ENCODE measurements around the gene FAM171A1. TPM values are rescaled to one million over a fixed set of nuclear protein-coding genes. Genes with fewer than 3 reads are reported as not detected.

FAM171A1 gene
- total RNA-seq, 1 experiment from 2014 or later = 19.2 TPM

- DNase-seq (ENCODE audit: low read depth, low spot score) = no peak
- CTCF ChIA-PET = no interaction called here
- intact Hi-C loops (cut with micrococcal nuclease; ENCODE audit: unreplicated experiment) = no loop called here
- in situ Hi-C loops (cut with HindIII; ENCODE audit: low pct_unique_long_range_greater_than_20kb, low sequenced_read_pairs) = no loop called here
- TF ChIP-seq POLR2AphosphoS5 (IDR thresholded peaks at IDR 0.05; ENCODE audit: low read depth, low read length) (no peak), SIN3A (IDR thresholded peaks at IDR 0.05; ENCODE audit: borderline replicate concordance, insufficient read depth, low read depth, low read length) (no peak), CTCF (IDR thresholded peaks at IDR 0.05) (no peak), REST (IDR thresholded peaks at IDR 0.05; ENCODE audit: insufficient read depth in 1 of 2, low read depth in 2 of 2, low read length in 1 of 2) (no peak), TCF7L2 (IDR thresholded peaks at IDR 0.05; ENCODE audit: low read depth, low read length) (no peak)
- no peaks in the 10 kb centered on the region for H3K36me3 ChIP-seq (ENCODE audit: control insufficient read depth, insufficient read depth, low read length)
- no peak overlapping the region for H3K4me3 ChIP-seq (ENCODE audit: low read depth in 2 of 2, low read length in 2 of 2)
- no TSS peak for BruUV-seq (replicated peaks)
- no peak for ATAC-seq
- H3K4me1 ChIP-seq (ENCODE audit: control insufficient read depth, insufficient read depth, low read length) = no peaks in the 10 kb centered on the region
- H3K27me3 ChIP-seq (ENCODE audit: control insufficient read depth, insufficient read depth, low read length) = no peaks in the 10 kb centered on the region
- POLR2A ChIA-PET = no interaction called here
- H3K27ac ChIP-seq (ENCODE audit: low read length) = no peak overlapping the region
- H3K9me3 ChIP-seq (ENCODE audit: control insufficient read depth, insufficient read depth, low read depth, low read length) = no peaks in the 10 kb centered on the region
These were observed 58.0 kb downstream of the FAM171A1 start for GRCh38 chr10:15313047-15313446.

DNA sequence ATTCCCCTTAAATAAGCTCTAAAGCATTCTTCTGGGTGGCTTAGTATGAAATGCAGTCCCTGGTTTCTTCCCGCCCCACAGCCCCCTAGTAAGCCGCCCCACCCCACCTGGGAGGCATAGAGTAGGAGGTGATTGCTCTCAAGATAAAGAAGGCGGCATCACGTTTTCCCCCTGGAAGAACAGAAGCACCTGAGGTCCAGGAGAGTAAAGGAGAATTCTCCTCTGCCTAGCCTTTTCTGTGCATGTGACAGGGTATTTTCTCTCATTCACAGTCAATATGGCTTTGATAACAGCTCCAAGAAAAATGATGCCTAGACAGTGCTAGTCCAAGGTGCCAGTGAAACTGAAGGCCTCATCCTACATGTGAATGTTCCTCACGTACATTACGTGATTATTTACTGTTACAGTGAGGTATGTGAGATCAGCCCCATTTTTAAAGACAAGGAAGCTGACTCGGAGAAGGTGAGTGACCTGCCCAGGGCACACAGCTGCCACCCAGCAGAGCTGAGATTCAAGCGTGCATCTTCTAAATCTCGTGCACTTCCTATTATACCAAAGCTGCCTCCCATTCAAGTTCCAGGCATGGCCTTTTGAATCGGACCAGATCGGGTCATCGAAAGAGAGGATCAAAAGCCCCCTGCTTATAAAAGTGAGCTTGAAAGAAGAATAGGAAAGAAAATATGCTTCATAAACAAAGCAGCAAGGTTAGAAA lies 59.4 kb downstream of the FAM171A1 start:
- no peaks in the 10 kb centered on the region for H3K4me1 ChIP-seq (ENCODE audit: control insufficient read depth, insufficient read depth, low read length)
- no peak for ATAC-seq
- intact Hi-C loops (cut with micrococcal nuclease; ENCODE audit: unreplicated experiment) = no loop called here
- ChIA-PET CTCF (no interaction called here), POLR2A (no interaction called here)
- TF ChIP-seq POLR2AphosphoS5 (IDR thresholded peaks at IDR 0.05; ENCODE audit: low read depth, low read length) (no peak), SIN3A (IDR thresholded peaks at IDR 0.05; ENCODE audit: borderline replicate concordance, insufficient read depth, low read depth, low read length) (no peak), CTCF (IDR thresholded peaks at IDR 0.05) (no peak), TCF7L2 (IDR thresholded peaks at IDR 0.05; ENCODE audit: low read depth, low read length) (no peak), REST (IDR thresholded peaks at IDR 0.05; ENCODE audit: insufficient read depth in 1 of 2, low read depth in 2 of 2, low read length in 1 of 2) (no peak)
- H3K36me3 ChIP-seq (ENCODE audit: control insufficient read depth, insufficient read depth, low read length) = no peaks in the 10 kb centered on the region
- no peak overlapping the region for H3K27ac ChIP-seq (ENCODE audit: low read length)
- H3K9me3 ChIP-seq (ENCODE audit: control insufficient read depth, insufficient read depth, low read depth, low read length) = no peaks in the 10 kb centered on the region
- no peak overlapping the region for H3K4me3 ChIP-seq (ENCODE audit: low read depth in 2 of 2, low read length in 2 of 2)
- in situ Hi-C loops (cut with HindIII; ENCODE audit: low pct_unique_long_range_greater_than_20kb, low sequenced_read_pairs) = no loop called here
- no TSS peak for BruUV-seq (replicated peaks)
- H3K27me3 ChIP-seq (ENCODE audit: control insufficient read depth, insufficient read depth, low read length) = no peaks in the 10 kb centered on the region
- no peak for DNase-seq (ENCODE audit: low read depth, low spot score)
